Measurements from ENCODE around the gene CRB2. TPM values are rescaled to one million over a fixed set of nuclear protein-coding genes. Genes with fewer than 3 reads are reported as not detected.

The CRB2 gene
- total and polyA plus RNA-seq, 8 donors = 0.02 to 0.08 TPM; not detected in 6

DNA sequence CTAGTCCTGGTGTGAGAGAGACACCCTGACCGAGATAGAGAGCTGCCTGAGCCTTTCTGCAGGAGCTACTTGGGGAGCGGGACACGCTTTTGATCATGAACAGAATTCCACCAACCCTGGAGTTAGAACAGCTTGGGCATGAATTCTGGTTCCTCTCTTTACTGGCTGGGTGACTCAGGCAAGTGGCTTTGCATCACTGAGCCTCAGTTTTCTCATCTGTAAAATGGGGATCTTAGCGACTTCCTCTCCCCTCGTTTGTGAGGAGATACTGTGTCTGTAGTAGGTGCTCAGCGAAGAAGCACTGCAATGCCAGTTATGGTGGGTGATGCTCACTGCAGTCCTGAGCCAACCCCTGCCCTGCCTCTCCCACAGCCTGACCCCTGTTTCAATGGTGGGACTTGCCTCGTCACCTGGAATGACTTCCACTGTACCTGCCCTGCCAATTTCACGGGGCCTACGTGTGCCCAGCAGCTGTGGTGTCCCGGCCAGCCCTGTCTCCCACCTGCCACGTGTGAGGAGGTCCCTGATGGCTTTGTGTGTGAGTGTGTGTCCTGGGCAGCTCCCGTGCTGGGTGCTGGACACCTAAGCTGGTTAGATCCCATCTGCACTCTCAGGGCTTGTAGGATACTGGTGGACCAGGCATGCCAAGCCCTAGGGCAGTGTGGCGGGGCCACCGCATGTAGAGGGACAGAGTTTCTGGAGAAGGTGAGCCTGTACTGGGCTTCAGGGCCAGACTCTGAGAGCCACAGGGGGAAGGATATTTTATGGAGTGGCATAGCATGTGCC, 16.0 kb downstream of the CRB2 start:
- intact Hi-C loops (cut with DNase I) = no loop called here
- no peaks in the 10 kb centered on the region for H3K36me3 ChIP-seq
- WGBS, 2 donors = 70 to 78% methylated on average over 14 of the region's 14 CpGs
- no peak overlapping the region for H3K27ac ChIP-seq
- no peak overlapping the region for H3K4me3 ChIP-seq
- DNase-seq (peak in 1 of 6 donors; percentile 27), FAIRE-seq (no peak), ATAC-seq (no peak)
- TF ChIP-seq, protein P1, sequence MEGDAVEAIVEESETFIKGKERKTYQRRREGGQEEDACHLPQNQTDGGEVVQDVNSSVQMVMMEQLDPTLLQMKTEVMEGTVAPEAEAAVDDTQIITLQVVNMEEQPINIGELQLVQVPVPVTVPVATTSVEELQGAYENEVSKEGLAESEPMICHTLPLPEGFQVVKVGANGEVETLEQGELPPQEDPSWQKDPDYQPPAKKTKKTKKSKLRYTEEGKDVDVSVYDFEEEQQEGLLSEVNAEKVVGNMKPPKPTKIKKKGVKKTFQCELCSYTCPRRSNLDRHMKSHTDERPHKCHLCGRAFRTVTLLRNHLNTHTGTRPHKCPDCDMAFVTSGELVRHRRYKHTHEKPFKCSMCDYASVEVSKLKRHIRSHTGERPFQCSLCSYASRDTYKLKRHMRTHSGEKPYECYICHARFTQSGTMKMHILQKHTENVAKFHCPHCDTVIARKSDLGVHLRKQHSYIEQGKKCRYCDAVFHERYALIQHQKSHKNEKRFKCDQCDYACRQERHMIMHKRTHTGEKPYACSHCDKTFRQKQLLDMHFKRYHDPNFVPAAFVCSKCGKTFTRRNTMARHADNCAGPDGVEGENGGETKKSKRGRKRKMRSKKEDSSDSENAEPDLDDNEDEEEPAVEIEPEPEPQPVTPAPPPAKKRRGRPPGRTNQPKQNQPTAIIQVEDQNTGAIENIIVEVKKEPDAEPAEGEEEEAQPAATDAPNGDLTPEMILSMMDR (IDR thresholded peaks at IDR 0.05) = no peak
- H3K9me3 ChIP-seq = no peaks in the 10 kb centered on the region
- H3K4me1 ChIP-seq = peaks cover 0 to 6% (median 0%) of the 10 kb centered on the region in 3 donors
- peaks cover 0 to 22% (median 0%) of the 10 kb centered on the region in 4 donors for H3K27me3 ChIP-seq

DNA sequence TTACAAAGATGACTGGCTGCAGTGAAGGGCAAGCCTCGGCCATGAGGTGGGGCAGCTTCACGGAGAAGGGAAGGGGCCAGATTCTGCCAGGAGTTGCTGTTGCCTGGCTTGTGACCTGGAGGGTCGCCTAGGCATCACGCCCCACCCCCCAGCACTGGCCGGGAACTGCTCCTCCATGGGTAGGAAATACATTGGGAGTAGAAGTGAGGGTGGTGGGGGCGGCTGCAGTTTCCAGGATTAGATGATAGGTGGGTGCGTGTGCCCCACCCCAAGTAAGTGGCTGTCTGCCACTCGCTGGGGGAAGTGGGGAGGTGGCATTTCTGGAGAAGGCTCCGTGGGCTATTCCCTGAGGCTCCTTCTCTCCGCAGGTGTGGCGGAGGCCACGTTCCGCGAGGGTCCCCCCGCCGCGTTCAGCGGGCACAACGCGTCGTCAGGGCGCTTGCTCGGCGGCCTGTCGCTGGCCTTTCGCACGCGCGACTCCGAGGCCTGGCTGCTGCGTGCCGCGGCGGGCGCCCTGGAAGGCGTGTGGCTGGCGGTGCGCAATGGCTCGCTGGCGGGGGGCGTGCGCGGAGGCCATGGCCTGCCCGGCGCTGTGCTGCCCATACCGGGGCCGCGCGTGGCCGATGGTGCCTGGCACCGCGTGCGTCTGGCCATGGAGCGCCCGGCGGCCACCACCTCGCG, 16.9 kb downstream of the CRB2 start:
- Histone ChIP-seq H3K4me1 (peaks cover 0 to 6% (median 0%) of the 10 kb centered on the region in 3 donors), H3K9me3 (no peaks in the 10 kb centered on the region), H3K36me3 (no peaks in the 10 kb centered on the region), H3K27me3 (peaks cover 0 to 22% (median 0%) of the 10 kb centered on the region in 4 donors), H3K4me3 (no peak overlapping the region), H3K27ac (no peak overlapping the region)
- peak in 1 of 6 donors; percentile 43 for DNase-seq
- TF ChIP-seq, protein P1 (IDR thresholded peaks at IDR 0.05) = no peak
- intact Hi-C loops (cut with DNase I) = no loop called here
- no peak for ATAC-seq
- FAIRE-seq = no peak
- 14 to 16% methylated on average over 45 to 58 of the region's 58 CpGs for WGBS, 2 donors

DNA sequence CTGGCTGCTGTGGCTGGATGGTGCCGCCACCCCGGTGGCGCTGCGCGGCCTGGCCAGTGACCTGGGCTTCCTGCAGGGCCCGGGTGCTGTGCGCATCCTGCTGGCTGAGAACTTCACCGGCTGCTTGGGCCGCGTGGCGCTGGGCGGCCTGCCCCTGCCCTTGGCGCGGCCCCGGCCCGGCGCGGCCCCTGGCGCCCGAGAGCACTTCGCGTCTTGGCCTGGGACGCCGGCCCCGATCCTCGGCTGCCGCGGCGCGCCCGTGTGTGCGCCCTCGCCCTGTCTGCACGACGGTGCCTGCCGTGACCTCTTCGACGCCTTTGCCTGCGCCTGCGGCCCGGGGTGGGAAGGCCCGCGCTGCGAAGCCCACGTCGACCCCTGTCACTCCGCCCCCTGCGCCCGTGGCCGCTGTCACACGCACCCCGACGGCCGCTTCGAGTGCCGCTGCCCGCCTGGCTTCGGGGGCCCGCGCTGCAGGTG, 17.5 kb downstream of the CRB2 start:
- no peak overlapping the region for H3K27ac ChIP-seq
- FAIRE-seq = no peak
- TF ChIP-seq, protein P1 (IDR thresholded peaks at IDR 0.05) = no peak
- H3K27me3 ChIP-seq = peaks cover 0 to 22% (median 0%) of the 10 kb centered on the region in 4 donors
- peaks cover 0 to 6% (median 0%) of the 10 kb centered on the region in 3 donors for H3K4me1 ChIP-seq
- intact Hi-C loops (cut with DNase I) = no loop called here
- H3K4me3 ChIP-seq = no peak overlapping the region
- H3K9me3 ChIP-seq = no peaks in the 10 kb centered on the region
- DNase-seq = peak in 1 of 6 donors; percentile 53
- H3K36me3 ChIP-seq = no peaks in the 10 kb centered on the region
- ATAC-seq = peak in 1 of 4 donors; percentile 27
- WGBS, 2 donors = 4 to 6% methylated on average over 38 to 60 of the region's 60 CpGs

DNA sequence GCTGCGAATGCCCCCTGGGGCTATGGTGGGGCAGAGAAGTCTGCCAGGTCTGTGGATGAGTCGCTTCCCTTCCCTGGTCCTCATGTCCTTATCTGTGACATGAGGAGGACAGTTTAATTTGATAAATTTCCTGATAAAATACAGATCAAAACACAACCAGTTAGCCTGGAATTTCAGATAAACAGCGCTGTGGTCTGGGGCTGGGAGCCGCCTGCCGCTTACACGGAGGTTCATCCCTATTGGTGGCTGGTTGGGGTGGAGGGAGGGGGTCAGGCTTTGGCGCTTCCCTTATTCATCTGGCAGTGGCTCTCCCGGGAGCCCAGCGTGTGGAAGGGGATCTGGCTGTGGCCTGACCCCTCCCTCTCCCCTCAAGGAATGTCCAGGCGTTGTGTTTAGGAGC, 17.9 kb downstream of the CRB2 start:
- 6 to 23% methylated on average over 10 of the region's 10 CpGs for WGBS, 2 donors
- Histone ChIP-seq H3K9me3 (no peaks in the 10 kb centered on the region), H3K27me3 (peaks cover 0 to 22% (median 0%) of the 10 kb centered on the region in 4 donors), H3K4me1 (peaks cover 0 to 6% (median 0%) of the 10 kb centered on the region in 3 donors), H3K36me3 (no peaks in the 10 kb centered on the region), H3K27ac (no peak overlapping the region), H3K4me3 (no peak overlapping the region)
- intact Hi-C loops (cut with DNase I) = no loop called here
- ATAC-seq = no peak
- FAIRE-seq = no peak
- DNase-seq = peak in 1 of 6 donors; percentile 28
- TF ChIP-seq, protein P1 (IDR thresholded peaks at IDR 0.05) = no peak
